Fibroblast of lung (primary cell): ENCODE measurements around the gene XCR1.

Experiments used
- CTCF ChIP-seq, 2 donors: IDR thresholded peaks in 1 of 2; conservative IDR thresholded peaks in 1 of 2; 1 replicate in 1 of 2; 2 replicates in 1 of 2; pipeline ENCODE4 v1.5.1; 2011 to 2012; ENCODE audit warnings: low read length in 2 of 2, control low read depth in 1 of 2, inconsistent platforms in 1 of 2, low read depth in 1 of 2, mild to moderate bottlenecking in 1 of 2
- EZH2 ChIP-seq: IDR thresholded peaks from 2 replicates; pipeline ENCODE4 v1.5.1; 2012; ENCODE audit warnings: low read length, control low read depth, mild to moderate bottlenecking; ENCODE audit errors: missing control alignments

GRCh38 chr3:45994419-45995235 lies 32.7 kb downstream of the XCR1 start:
- TF ChIP-seq CTCF (conservative IDR thresholded peaks at IDR 0.05 in 1 of 2, IDR thresholded peaks at IDR 0.05 in 1 of 2; ENCODE audit: low read depth in 1 of 2, low read length in 2 of 2) (no peak), EZH2 (no peak)
